IMR-90 (cell line): Measurements from ENCODE around the gene NF2. TPM values are rescaled to one million over a fixed set of nuclear protein-coding genes. Genes with fewer than 3 reads are reported as not detected.

ENCODE experiments used
- ATAC-seq: fragments of 200-7000 bp; cut with Tn5 transposase; 2 replicates; pipeline ENCODE4 v1.9.1; 2020; ENCODE audit warnings: low read depth, mild to moderate bottlenecking, moderate library complexity
- BruUV-seq: library from RNA; stranded (reverse); fragments of 400-500 nt; replicated peaks from 2 replicates; lab custom pipeline; 2021; lab: Mats Ljungman, UMichigan
- CTCF ChIA-PET: fragments of 300-600 bp; formaldehyde crosslinking; extraction: SDS; loops from one replicate; lab custom pipeline; 2021; ENCODE audit warnings: antibody characterized with exemption; lab: Yijun Ruan, JAX
- POLR2A ChIA-PET: fragments of 300-600 bp; sonication (Branson Sonifier 250); formaldehyde crosslinking; loops from one replicate; lab custom pipeline; 2022; ENCODE audit warnings: antibody characterized with exemption; ENCODE audit not compliant: unreplicated experiment; lab: Charles Lee
- DNase-seq: peaks from one replicate; pipeline ENCODE4 v3.0.0; 2013
- H2AFZ ChIP-seq: replicated peaks from 2 replicates; pipeline ENCODE3; 2013; ENCODE audit warnings: low read length, mild to moderate bottlenecking; ENCODE audit not compliant: poor library complexity
- H2AK5ac ChIP-seq: 2 replicates; pipeline ENCODE4 v1.6.1; 2013; ENCODE audit warnings: low read depth, low read length, inconsistent platforms
- H2AK9ac ChIP-seq: replicated peaks from 2 replicates; pipeline ENCODE3; 2013; ENCODE audit warnings: mild to moderate bottlenecking, low read depth, low read length, moderate library complexity; ENCODE audit not compliant: poor library complexity
- H2BK120ac ChIP-seq: 2 replicates; pipeline ENCODE4 v1.6.1; 2013; ENCODE audit warnings: low read depth, low read length, inconsistent platforms
- H2BK15ac ChIP-seq: 3 replicates; pipeline ENCODE4 v1.6.1; 2013; ENCODE audit warnings: low read depth, low read length, inconsistent platforms
- H2BK20ac ChIP-seq: 2 replicates; pipeline ENCODE4 v1.6.1; 2013; ENCODE audit warnings: low read depth, mild to moderate bottlenecking, inconsistent platforms, low read length, moderate library complexity
- H2BK5ac ChIP-seq: 2 replicates; pipeline ENCODE4 v1.6.1; 2013; ENCODE audit warnings: mild to moderate bottlenecking, low read depth, low read length, inconsistent platforms; ENCODE audit not compliant: poor library complexity, severe bottlenecking
- H3K14ac ChIP-seq: replicated peaks from 2 replicates; pipeline ENCODE4 v1.6.1; 2013; ENCODE audit warnings: low read depth, low read length, inconsistent platforms
- H3K18ac ChIP-seq: 2 replicates; pipeline ENCODE4 v1.6.1; 2013; ENCODE audit warnings: low read depth, low read length, control low read depth
- H3K23ac ChIP-seq: 2 replicates; pipeline ENCODE4 v1.6.1; 2013; ENCODE audit warnings: low read depth, low read length, inconsistent platforms
- H3K27ac ChIP-seq: 2 replicates; pipeline ENCODE4 v1.5.1; 2013; ENCODE audit warnings: mild to moderate bottlenecking, control low read depth, low read length; ENCODE audit not compliant: insufficient read depth
- H3K27me3 ChIP-seq: 2 replicates; pipeline ENCODE4 v1.6.1; 2013; ENCODE audit warnings: low read length; ENCODE audit not compliant: control insufficient read depth, insufficient read depth
- H3K36me3 ChIP-seq: 2 replicates; pipeline ENCODE4 v1.6.1; 2013; ENCODE audit warnings: low read length, mixed read lengths; ENCODE audit not compliant: control insufficient read depth, insufficient read depth
- H3K4ac ChIP-seq: 2 replicates; pipeline ENCODE4 v1.6.1; 2013; ENCODE audit warnings: low read depth, low read length, inconsistent platforms
- H3K4me1 ChIP-seq: 2 replicates; pipeline ENCODE4 v1.6.1; 2013; ENCODE audit warnings: low read length, mixed read lengths; ENCODE audit not compliant: control insufficient read depth, insufficient read depth
- H3K4me2 ChIP-seq: 2 replicates; pipeline ENCODE4 v1.6.1; 2013; ENCODE audit warnings: low read depth, mild to moderate bottlenecking, control low read depth, low read length, moderate library complexity
- H3K4me3 ChIP-seq: 2 replicates; pipeline ENCODE4 v1.5.1; 2013; ENCODE audit warnings: low read depth, mild to moderate bottlenecking, control low read depth, low read length, moderate library complexity; ENCODE audit not compliant: insufficient read depth
- H3K56ac ChIP-seq: 2 replicates; pipeline ENCODE4 v1.6.1; 2013; ENCODE audit warnings: low read length, inconsistent platforms; ENCODE audit not compliant: insufficient read depth; ENCODE audit errors: extremely low read depth
- H3K79me1 ChIP-seq, 2 experiments: 2 replicates each; pipeline ENCODE4 v1.6.1; 2013; ENCODE audit warnings: low read length in 2 of 2, inconsistent platforms in 1 of 2, low read depth in 1 of 2
- H3K9ac ChIP-seq: 2 replicates; pipeline ENCODE4 v1.6.1; 2013; ENCODE audit warnings: low read depth, low read length, control low read depth
- H3K9me1 ChIP-seq: 2 replicates; pipeline ENCODE4 v1.6.1; 2013; ENCODE audit warnings: low read length, inconsistent platforms; ENCODE audit not compliant: insufficient read depth
- H3K9me3 ChIP-seq: 2 replicates; pipeline ENCODE4 v1.6.1; 2013; ENCODE audit warnings: low read length; ENCODE audit not compliant: control insufficient read depth, insufficient read depth
- H4K20me1 ChIP-seq: 2 replicates; pipeline ENCODE4 v1.6.1; 2013; ENCODE audit warnings: low read length, inconsistent platforms; ENCODE audit not compliant: insufficient read depth
- H4K5ac ChIP-seq: 2 replicates; pipeline ENCODE4 v1.6.1; 2013; ENCODE audit warnings: mild to moderate bottlenecking, low read depth, low read length, control low read depth
- H4K8ac ChIP-seq, 2 experiments: 2 replicates each; pipeline ENCODE4 v1.6.1; 2013; ENCODE audit warnings: low read depth in 2 of 2, low read length in 2 of 2, control low read depth in 1 of 2, inconsistent platforms in 1 of 2
- H4K91ac ChIP-seq: 2 replicates; pipeline ENCODE4 v1.6.1; 2013; ENCODE audit warnings: low read depth, low read length, inconsistent platforms; ENCODE audit not compliant: insufficient read depth
- CEBPB ChIP-seq: IDR thresholded peaks from 2 replicates; pipeline ENCODE4 v1.6.1; 2012; ENCODE audit warnings: low read depth, low read length, improper control_type of control experiment
- CHD1 ChIP-seq: IDR thresholded peaks from 2 replicates; pipeline ENCODE4 v1.6.1; 2012; ENCODE audit warnings: low read depth, low read length, improper control_type of control experiment
- FOS ChIP-seq: fragments of 150-350 bp; IDR thresholded peaks from 2 replicates; pipeline ENCODE4 v1.6.1; 2016; ENCODE audit warnings: low read depth, low read length
- MAFK ChIP-seq: IDR thresholded peaks from 2 replicates; pipeline ENCODE4 v1.6.1; 2012; ENCODE audit warnings: low read depth, low read length, improper control_type of control experiment
- NFE2L2 ChIP-seq: fragments of 150-350 bp; IDR thresholded peaks from 2 replicates; pipeline ENCODE4 v1.6.1; 2016; ENCODE audit warnings: low read depth, mild to moderate bottlenecking, low read length
- POLR2A ChIP-seq: IDR thresholded peaks from 2 replicates; pipeline ENCODE4 v1.6.1; 2012; ENCODE audit warnings: mild to moderate bottlenecking, low read depth, low read length
- USF2 ChIP-seq: fragments of 150-350 bp; IDR thresholded peaks from 2 replicates; pipeline ENCODE4 v1.6.1; 2017; ENCODE audit warnings: mild to moderate bottlenecking, antibody characterized with exemption, low read length, low read depth
- WGBS, 2 experiments: methylation state at CpG; one replicate each; pipeline versions ENCODE4 v1.1.5 to v1.1.7; 2013; ENCODE audit warnings: missing lambda C conversion rate in 2 of 2; ENCODE audit not compliant: insufficient read length in 1 of 2; ENCODE audit errors: extremely low coverage in 2 of 2; 5-methylcytosine and 5-hydroxymethylcytosine counted together
- dilution Hi-C: fragments of 300-500 bp; cut with HindIII; formaldehyde crosslinking; loops from one replicate; pipeline ENCODE4 v1.14.3; 2018; ENCODE audit warnings: low sequenced_read_pairs; ENCODE audit not compliant: unreplicated experiment
- in situ Hi-C: fragments of 300-500 bp; cut with MboI; formaldehyde crosslinking; loops from 3 replicates; pipeline ENCODE4 v1.14.3; 2019; ENCODE audit warnings: low sequenced_read_pairs, inconsistent platforms, mixed read lengths
- intact Hi-C: fragments of 100-400 bp; cut with micrococcal nuclease; formaldehyde crosslinking; loops from 2 replicates; pipeline ENCODE4 v1.10.0; 2022
- polyA plus RNA-seq, 3 experiments: library from polyadenylated mRNA; depleted of rRNA; stranded (reverse); fragments of >200 nt; gene quantifications; 2 replicates each; pipeline ENCODE4 v1.2.3, GENCODE V29; 2012; ENCODE audit warnings: low replicate concordance in 1 of 3
- total RNA-seq: library from RNA; depleted of rRNA; stranded (reverse); fragments of >200 nt; gene quantifications from 2 replicates; pipeline ENCODE4 v1.2.3, GENCODE V29; 2012

The NF2 gene
- total and polyA plus RNA-seq, 2 of the 4 experiments (the other 2 are of a cell fraction): 59.0 to 151 TPM

GRCh38 chr22:29615705-29616327 lies 12.4 kb downstream of the NF2 start (continued):
- no peak for TF ChIP-seq CEBPB

- Histone ChIP-seq H3K4me1 (peaks cover 33% of the 10 kb centered on the region), H2BK120ac (peak overlapping the region; percentile 42; the same call in 1 of the 2 replicates), H3K23ac (peak overlapping the region; percentile 82; the same call in 1 of the 2 replicates), H2AK9ac (no peak overlapping the region), H2BK5ac (peak overlapping the region; percentile 87), H4K20me1 (no peaks in the 10 kb centered on the region), H2BK20ac (peak overlapping the region; percentile 38; the same call in 1 of the 2 replicates), H3K27ac (peak overlapping the region; percentile 60; the same call in 1 of the 2 replicates), H3K56ac (no peak overlapping the region), H3K4me2 (peak overlapping the region; percentile 41; the same call in 1 of the 2 replicates), H2BK15ac (peak overlapping the region; percentile 80), H3K18ac (peak overlapping the region; percentile 85; the same call in 1 of the 2 replicates), H2AFZ (no peak overlapping the region), H4K8ac (peak overlapping the region; percentile 6 to 76; a peak in 2 of 4 replicates), H3K4ac (peak overlapping the region; percentile 72; the same call in 1 of the 2 replicates), H3K9me3 (no peaks in the 10 kb centered on the region), H2AK5ac (peak overlapping the region; percentile 69; the same call in 1 of the 2 replicates), H3K9ac (peak overlapping the region; percentile 30; the same call in 1 of the 2 replicates), H3K36me3 (no peaks in the 10 kb centered on the region), H3K9me1 (peaks cover 30% of the 10 kb centered on the region), H3K4me3 (no peak overlapping the region), H3K27me3 (no peaks in the 10 kb centered on the region), H3K79me1 (peaks cover 22 to 73% of the 10 kb centered on the region in 2 experiments), H4K5ac (no peak overlapping the region; the same call in 1 of the 2 replicates), H3K14ac (no peak overlapping the region), H4K91ac (peak overlapping the region; percentile 25; the same call in 1 of the 2 replicates)
- peak; percentile 68 for DNase-seq
- peak; percentile 8 for ATAC-seq
- BruUV-seq: no TSS peak
- POLR2A ChIA-PET: no interaction called here
- intact Hi-C loops (no loop called here), in situ Hi-C loops (no loop called here), dilution Hi-C loops (no loop called here)
- CTCF ChIA-PET: no interaction called here
- TF ChIP-seq POLR2A (no peak), MAFK (peak; percentile 86), USF2 (no peak), CEBPB (peak; percentile 74), CHD1 (no peak), NFE2L2 (no peak), FOS (no peak)
- no CpG with 5 or more reads among the region's 2 CpGs for WGBS, 2 experiments
Measured at GRCh38 chr22:29617922-29618629, 14.6 kb downstream of the NF2 start.
